HK-2 (cell line): Measurements from ENCODE around the gene OLR1.
A peak's percentile ranks its signal among the peaks of the same experiment; 100 is the strongest.
"Not testable (repeated sequence)": the region's sequence is repeated elsewhere in the genome, so short reads cannot be mapped to it uniquely, and the experiment has no call there.

ENCODE experiments used
- DNase-seq: peaks from one replicate; pipeline ENCODE4 v3.0.0-alpha.2; 2018; ENCODE audit not compliant: unreplicated experiment

Gene OLR1

GRCh38 chr12:10190558-10191388, 18.8 kb upstream of the OLR1 start:
- peak; percentile 29 for DNase-seq

- no peak for DNase-seq
Measured at GRCh38 chr12:10189653-10190052, 17.7 kb upstream of the OLR1 start.

GRCh38 chr12:10186958-10187357, 15.0 kb upstream of the OLR1 start:
- not testable (repeated sequence) for DNase-seq

GRCh38 chr12:10186299-10186698, 14.4 kb upstream of the OLR1 start:
- no peak for DNase-seq

GRCh38 chr12:10184261-10184843, 12.4 kb upstream of the OLR1 start:
- no peak for DNase-seq

- no peak for DNase-seq
Measured at GRCh38 chr12:10182354-10183049, 10.6 kb upstream of the OLR1 start.

- no peak for DNase-seq
Measured at GRCh38 chr12:10179776-10180181, 7.8 kb upstream of the OLR1 start.

- no peak for DNase-seq
Measured at GRCh38 chr12:10178821-10179220, 6.9 kb upstream of the OLR1 start, which contains the start of gene TMEM52B. TSS of gene TMEM52B (plus strand) at chr12:10179032. CDS start at chr12:10179575, 543 bp downstream.

GRCh38 chr12:10175846-10176636, 4.1 kb upstream of the OLR1 start:
- DNase-seq: no peak

- DNase-seq: no peak
Measured at GRCh38 chr12:10174986-10175614, 3.2 kb upstream of the OLR1 start.

GRCh38 chr12:10170216-10170615, 1.7 kb downstream of the OLR1 start:
- DNase-seq: no peak

- DNase-seq: no peak
Measured at GRCh38 chr12:10169104-10169503, 2.8 kb downstream of the OLR1 start.

- DNase-seq: no peak
Measured at GRCh38 chr12:10167599-10167998, 4.3 kb downstream of the OLR1 start.

- no peak for DNase-seq
Measured at GRCh38 chr12:10165421-10165820, 6.5 kb downstream of the OLR1 start.

- DNase-seq: no peak
Measured at GRCh38 chr12:10163084-10163483, 8.8 kb downstream of the OLR1 start.

GRCh38 chr12:10160617-10161385, 11.1 kb downstream of the OLR1 start:
- DNase-seq: no peak

GRCh38 chr12:10159280-10159679, 12.7 kb downstream of the OLR1 start:
- no peak for DNase-seq

- no peak for DNase-seq
Measured at GRCh38 chr12:10158406-10158805, 13.5 kb downstream of the OLR1 start.

GRCh38 chr12:10155966-10156365, 16.0 kb downstream of the OLR1 start:
- no peak for DNase-seq

GRCh38 chr12:10154145-10154496, 17.8 kb downstream of the OLR1 start:
- no peak for DNase-seq
